ENCODE results near the gene LDLR.
"Not testable (repeated sequence)": the region's sequence is repeated elsewhere in the genome, so short reads cannot be mapped to it uniquely, and the experiment has no call there.

LDLR gene

DNA sequence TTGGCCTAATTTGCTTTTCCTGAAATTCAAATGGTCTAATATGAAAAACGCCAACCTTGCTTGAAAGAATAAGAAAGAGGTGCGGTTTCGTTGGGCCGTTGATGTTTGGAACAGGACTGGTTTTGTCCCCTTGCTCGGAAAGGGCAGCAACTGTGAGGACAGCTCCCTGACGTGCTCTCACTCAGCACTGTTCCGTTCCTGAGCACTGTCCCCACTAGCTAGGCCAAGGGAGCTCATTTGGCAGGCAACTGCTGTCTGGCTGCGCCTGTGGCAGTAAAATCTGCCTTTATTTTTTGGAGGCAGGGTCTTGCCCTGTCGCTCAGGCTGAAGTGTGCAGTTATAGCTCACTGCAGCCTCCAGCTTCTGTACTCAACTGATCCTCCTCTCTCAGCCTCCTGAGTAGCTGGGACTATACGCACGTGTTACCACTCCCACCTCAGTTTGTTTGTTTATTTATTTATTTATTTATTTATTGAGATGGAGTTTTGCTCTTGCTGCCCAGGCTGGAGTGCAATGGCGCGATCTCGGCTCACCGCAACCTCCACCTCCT, 4.5 kb downstream of the LDLR start:
- CTCF ChIA-PET = interaction anchor here (0.7 kb wide), 1 partner anchor 25 kb away, joined by 3 read pairs; no protein-coding TSS in a partner anchor
- DNase-seq (ENCODE audit: low spot score) = no peak
- H3K27ac ChIP-seq = peak overlapping the region; percentile 98
- no peak for TF ChIP-seq CTCF (conservative IDR thresholded peaks at IDR 0.05; ENCODE audit: low read depth)
- POLR2A ChIA-PET (ENCODE audit: low non-redundant PET) = no interaction called here

GRCh38 chr19:11094520-11094894, 5.2 kb downstream of the LDLR start:
- POLR2A ChIA-PET (ENCODE audit: low non-redundant PET) = interaction anchor here (0.5 kb wide), 1 partner anchor 14 kb away, joined by 10 read pairs; no protein-coding TSS in a partner anchor
- H3K27ac ChIP-seq = peak overlapping the region; percentile 98
- no peak for TF ChIP-seq CTCF (conservative IDR thresholded peaks at IDR 0.05; ENCODE audit: low read depth)
- DNase-seq (ENCODE audit: low spot score) = no peak
- CTCF ChIA-PET = interaction anchor here (0.6 to 0.7 kb wide), 3 partner anchors 59 to 1927 kb away, joined by 3 read pairs; no protein-coding TSS in a partner anchor

- CTCF ChIA-PET = interaction anchor here (0.6 to 1.5 kb wide), 2 partner anchors 60 to 403 kb away, joined by 4 to 5 read pairs; no protein-coding TSS in a partner anchor
- DNase-seq (ENCODE audit: low spot score) = no peak
- peak overlapping the region; percentile 98 for H3K27ac ChIP-seq
- TF ChIP-seq CTCF (conservative IDR thresholded peaks at IDR 0.05; ENCODE audit: low read depth) = no peak
- POLR2A ChIA-PET (ENCODE audit: low non-redundant PET) = no interaction called here
These were observed 7.1 kb downstream of the LDLR start for GRCh38 chr19:11096210-11096841.

- H3K27ac ChIP-seq = peak overlapping the region; percentile 98
- POLR2A ChIA-PET (ENCODE audit: low non-redundant PET); DNase-seq (ENCODE audit: low spot score): not testable (repeated sequence)
- CTCF ChIA-PET = interaction anchor here (1.0 kb wide), 1 partner anchor 29 kb away, joined by 6 read pairs; no protein-coding TSS in a partner anchor
These were observed 8.1 kb downstream of the LDLR start for GRCh38 chr19:11097367-11097766.

- CTCF ChIA-PET = interaction anchor here (0.7 to 1.0 kb wide), 2 partner anchors 28 to 1450 kb away, joined by 4 to 6 read pairs; no protein-coding TSS in a partner anchor
These were observed 9.1 kb downstream of the LDLR start for GRCh38 chr19:11098327-11098726.

GRCh38 chr19:11098861-11099260, 9.6 kb downstream of the LDLR start:
- no peak for DNase-seq (ENCODE audit: low spot score)
- peak overlapping the region; percentile 98 for H3K27ac ChIP-seq
- POLR2A ChIA-PET (ENCODE audit: low non-redundant PET) = no interaction called here
- TF ChIP-seq CTCF (conservative IDR thresholded peaks at IDR 0.05; ENCODE audit: low read depth) = no peak
- CTCF ChIA-PET = interaction anchor here (0.7 kb wide), 1 partner anchor 1449 kb away, joined by 4 read pairs; no protein-coding TSS in a partner anchor

More at GRCh38 chr19:11098327-11098726, 9.1 kb downstream of the LDLR start:
- no peak for TF ChIP-seq CTCF (conservative IDR thresholded peaks at IDR 0.05; ENCODE audit: low read depth)
- peak overlapping the region; percentile 98 for H3K27ac ChIP-seq
- no peak for DNase-seq (ENCODE audit: low spot score)
- POLR2A ChIA-PET (ENCODE audit: low non-redundant PET) = no interaction called here

GRCh38 chr19:11100049-11100448, 10.8 kb downstream of the LDLR start:
- ChIA-PET CTCF (no interaction called here), POLR2A (ENCODE audit: low non-redundant PET) (no interaction called here)
- no peak for DNase-seq (ENCODE audit: low spot score)
- peak overlapping the region; percentile 80 for H3K27ac ChIP-seq
- no peak for TF ChIP-seq CTCF (conservative IDR thresholded peaks at IDR 0.05; ENCODE audit: low read depth)

All from RWPE1 (cell line).